ENCODE measurements around the gene SLIT3.

SLIT3 gene

GRCh38 chr5:168613996-168614395, 686.9 kb downstream of the SLIT3 start:
- TF ChIP-seq GATA1 (IDR thresholded peaks at IDR 0.05; ENCODE audit: low read depth, low read length) (no peak), POLR2A (IDR thresholded peaks at IDR 0.05; ENCODE audit: low read length) (no peak)

GRCh38 chr5:168613396-168613795, 687.5 kb downstream of the SLIT3 start:
- no peak for TF ChIP-seq GATA1 (IDR thresholded peaks at IDR 0.05; ENCODE audit: low read depth, low read length)
- no peak for TF ChIP-seq POLR2A (IDR thresholded peaks at IDR 0.05; ENCODE audit: low read length)
- DNase-seq: no peak

More at GRCh38 chr5:168613996-168614395, 686.9 kb downstream of the SLIT3 start:
- no peak for DNase-seq

GRCh38 chr5:168612996-168613395, 687.9 kb downstream of the SLIT3 start:
- no peak for DNase-seq
- TF ChIP-seq GATA1 (IDR thresholded peaks at IDR 0.05; ENCODE audit: low read depth, low read length): no peak
- TF ChIP-seq POLR2A (IDR thresholded peaks at IDR 0.05; ENCODE audit: low read length): no peak

- DNase-seq: no peak
- TF ChIP-seq POLR2A (IDR thresholded peaks at IDR 0.05; ENCODE audit: low read length): no peak
- TF ChIP-seq GATA1 (IDR thresholded peaks at IDR 0.05; ENCODE audit: low read depth, low read length): no peak
Measured at GRCh38 chr5:168612123-168612522, 688.8 kb downstream of the SLIT3 start.

Data from erythroblast (primary cell).